ENCODE results near the gene GLYR1. TPM values are rescaled to one million over a fixed set of nuclear protein-coding genes. Genes with fewer than 3 reads are reported as not detected.
"Not testable (repeated sequence)": the region's sequence is repeated elsewhere in the genome, so short reads cannot be mapped to it uniquely, and the experiment has no call there.

Gene GLYR1
- 44.9 TPM for polyA plus RNA-seq (2012; ENCODE audit: missing spikeins)

GRCh38 chr16:4846901-4847773, at the start of gene GLYR1, which contains the start of gene UBN1:
Gene GLYR1, minus strand, starts transcription at chr16:4847288. Its CDS starts 23 bp downstream, at chr16:4847265.
Gene UBN1, plus strand, starts transcription at chr16:4847481. Its CDS starts 5,437 bp downstream, at chr16:4852918.
- peak; percentile 78; the same call in 1 of the 2 replicates for TF ChIP-seq POLR2AphosphoS5 (IDR thresholded peaks at IDR 0.05; ENCODE audit: low read depth, low read length)
- peak; percentile 83 for TF ChIP-seq TAF1 (IDR thresholded peaks at IDR 0.05; ENCODE audit: borderline replicate concordance, low read depth, low read length)
- TF ChIP-seq POLR2A (IDR thresholded peaks at IDR 0.05; ENCODE audit: low read depth, low read length): peak; percentile 84; the same call in 1 of the 2 replicates
- peak; percentile 97 for FAIRE-seq

GRCh38 chr16:4896761-4897160, 49.7 kb upstream of the GLYR1 start:
- not testable (repeated sequence) for DNase-seq (ENCODE audit: insufficient read length); FAIRE-seq

More at GRCh38 chr16:4846901-4847773, at the start of gene GLYR1, which contains the start of gene UBN1:
- peak; percentile 92 for DNase-seq (ENCODE audit: insufficient read length)

GRCh38 chr16:4895366-4895765, 48.3 kb upstream of the GLYR1 start:
- DNase-seq (ENCODE audit: insufficient read length) (no peak), FAIRE-seq (no peak)
- no peak for TF ChIP-seq POLR2A (IDR thresholded peaks at IDR 0.05; ENCODE audit: low read depth, low read length)
- TF ChIP-seq TAF1 (IDR thresholded peaks at IDR 0.05; ENCODE audit: borderline replicate concordance, low read depth, low read length): no peak
- TF ChIP-seq POLR2AphosphoS5 (IDR thresholded peaks at IDR 0.05; ENCODE audit: low read depth, low read length): no peak

GRCh38 chr16:4894276-4895150, 47.4 kb upstream of the GLYR1 start:
- TF ChIP-seq POLR2AphosphoS5 (IDR thresholded peaks at IDR 0.05; ENCODE audit: low read depth, low read length) (no peak), TAF1 (IDR thresholded peaks at IDR 0.05; ENCODE audit: borderline replicate concordance, low read depth, low read length) (no peak), POLR2A (IDR thresholded peaks at IDR 0.05; ENCODE audit: low read depth, low read length) (no peak)
- no peak for FAIRE-seq
- DNase-seq (ENCODE audit: insufficient read length): no peak

- DNase-seq (ENCODE audit: insufficient read length) (no peak), FAIRE-seq (no peak)
- no peak for TF ChIP-seq POLR2AphosphoS5 (IDR thresholded peaks at IDR 0.05; ENCODE audit: low read depth, low read length)
- no peak for TF ChIP-seq POLR2A (IDR thresholded peaks at IDR 0.05; ENCODE audit: low read depth, low read length)
- no peak for TF ChIP-seq TAF1 (IDR thresholded peaks at IDR 0.05; ENCODE audit: borderline replicate concordance, low read depth, low read length)
Measured at GRCh38 chr16:4893103-4893862, 46.2 kb upstream of the GLYR1 start.

- no peak for DNase-seq (ENCODE audit: insufficient read length)
Measured at GRCh38 chr16:4892361-4893102, 45.4 kb upstream of the GLYR1 start.

GRCh38 chr16:4891886-4892216, 44.8 kb upstream of the GLYR1 start:
- FAIRE-seq (no peak), DNase-seq (ENCODE audit: insufficient read length) (no peak)
- TF ChIP-seq TAF1 (IDR thresholded peaks at IDR 0.05; ENCODE audit: borderline replicate concordance, low read depth, low read length) (no peak), POLR2A (IDR thresholded peaks at IDR 0.05; ENCODE audit: low read depth, low read length) (no peak), POLR2AphosphoS5 (IDR thresholded peaks at IDR 0.05; ENCODE audit: low read depth, low read length) (no peak)

More at GRCh38 chr16:4892361-4893102, 45.4 kb upstream of the GLYR1 start:
- no peak for FAIRE-seq
- TF ChIP-seq POLR2AphosphoS5 (IDR thresholded peaks at IDR 0.05; ENCODE audit: low read depth, low read length): no peak

GRCh38 chr16:4891097-4891885, 44.2 kb upstream of the GLYR1 start:
- no peak for TF ChIP-seq TAF1 (IDR thresholded peaks at IDR 0.05; ENCODE audit: borderline replicate concordance, low read depth, low read length)
- FAIRE-seq (no peak), DNase-seq (ENCODE audit: insufficient read length) (no peak)

GRCh38 chr16:4890686-4891085, 43.6 kb upstream of the GLYR1 start:
- TF ChIP-seq POLR2A (IDR thresholded peaks at IDR 0.05; ENCODE audit: low read depth, low read length) (no peak), TAF1 (IDR thresholded peaks at IDR 0.05; ENCODE audit: borderline replicate concordance, low read depth, low read length) (no peak), POLR2AphosphoS5 (IDR thresholded peaks at IDR 0.05; ENCODE audit: low read depth, low read length) (no peak)
- FAIRE-seq: no peak
- DNase-seq (ENCODE audit: insufficient read length): no peak

GRCh38 chr16:4890026-4890425, 42.9 kb upstream of the GLYR1 start:
- FAIRE-seq (no peak), DNase-seq (ENCODE audit: insufficient read length) (no peak)
- TF ChIP-seq POLR2AphosphoS5 (IDR thresholded peaks at IDR 0.05; ENCODE audit: low read depth, low read length) (no peak), POLR2A (IDR thresholded peaks at IDR 0.05; ENCODE audit: low read depth, low read length) (no peak), TAF1 (IDR thresholded peaks at IDR 0.05; ENCODE audit: borderline replicate concordance, low read depth, low read length) (no peak)

Data from GM12892 (cell line).